Breast epithelium (tissue), 4 donors: ENCODE measurements around the gene PAQR6. TPM values are rescaled to one million over a fixed set of nuclear protein-coding genes. Genes with fewer than 3 reads are reported as not detected.

Experiments used
- DNase-seq, 2 donors: peaks; one replicate each; pipeline ENCODE4 v3.0.0-alpha.2; 2019; ENCODE audit warnings: low spot score in 2 of 2
- H3K27ac ChIP-seq, 2 donors: fragments of 200-600 bp; sonication (generic) in 1 of 2; one replicate each; pipeline ENCODE4 v1.5.1; 2016 to 2019; ENCODE audit warnings: mild to moderate bottlenecking in 1 of 2
- H3K27me3 ChIP-seq, 2 donors: fragments of 200-600 bp; sonication (generic) in 1 of 2; one replicate each; pipeline versions ENCODE4 v1.5.1 to v1.6.0; 2017 to 2019; ENCODE audit warnings: control low read depth in 1 of 2, mild to moderate bottlenecking in 1 of 2
- H3K36me3 ChIP-seq: fragments of 200-600 bp; one replicate; pipeline ENCODE4 v1.5.1; 2019
- H3K4me1 ChIP-seq, 2 donors: fragments of 200-600 bp; sonication (generic); one replicate each; pipeline ENCODE4 v1.5.1; 2016 to 2019; ENCODE audit warnings: control low read depth in 1 of 2
- H3K4me3 ChIP-seq, 3 donors: fragments of 200-600 bp; sonication (generic); 1 replicate in 2 of 3; 2 replicates in 1 of 3; pipeline ENCODE4 v1.5.1; 2016 to 2019; ENCODE audit warnings: mild to moderate bottlenecking in 3 of 3, moderate library complexity in 2 of 3
- H3K9me3 ChIP-seq, 2 donors: fragments of 200-600 bp; sonication (generic) in 1 of 2; one replicate each; pipeline ENCODE4 v1.5.1; 2016 to 2019; ENCODE audit warnings: control low read depth in 1 of 2
- CTCF ChIP-seq, 3 donors: fragments of 450-650 bp; IDR thresholded peaks; one replicate each; pipeline ENCODE4 v1.5.1; 2016 to 2017; ENCODE audit warnings: antibody characterized with exemption in 3 of 3, mild to moderate bottlenecking in 3 of 3, moderate library complexity in 3 of 3
- POLR2A ChIP-seq: fragments of 450-650 bp; IDR thresholded peaks from one replicate; pipeline ENCODE4 v1.6.1; 2016; ENCODE audit warnings: antibody characterized with exemption, mild to moderate bottlenecking, moderate library complexity
- POLR2AphosphoS5 ChIP-seq, 3 donors: sonication (generic); formaldehyde crosslinking; IDR thresholded peaks; one replicate each; pipeline ENCODE4 v1.6.1; 2017; ENCODE audit warnings: antibody characterized with exemption in 3 of 3
- intact Hi-C: fragments of 100-400 bp; cut with DNase I; formaldehyde crosslinking; loops from one replicate; pipeline ENCODE4 v1.15.1; 2023; ENCODE audit warnings: low total_unique reads
- total RNA-seq, 3 donors: library from RNA; depleted of rRNA; stranded (reverse); fragments of >200 nt; gene quantifications; one replicate each; pipeline ENCODE4 v1.1.0, GENCODE V29; 2016

PAQR6 gene
- total RNA-seq, 3 donors from 2014 or later, result 1.8 to 3.9 (median 2.5) TPM

GRCh38 chr1:156284112-156284511 is 36.3 kb upstream of the PAQR6 start, which contains the start of gene TMEM79:
TSS of gene TMEM79 (plus strand) at chr1:156284325. CDS start at chr1:156285227, 902 bp downstream.
- Histone ChIP-seq H3K4me1 (peaks cover 0 to 18% of the 10 kb centered on the region in 2 donors), H3K9me3 (no peaks in the 10 kb centered on the region), H3K27ac (peak within 1 kb of the TSS; percentile 88 to 94), H3K36me3 (no peaks in the 10 kb centered on the region), H3K27me3 (no peaks in the 10 kb centered on the region), H3K4me3 (peak within 1 kb of the TSS; percentile 77 to 96 (median 89))
- intact Hi-C loops, result no loop called here
- DNase-seq, result no peak
- TF ChIP-seq CTCF (IDR thresholded peaks at IDR 0.05), result no peak
- TF ChIP-seq POLR2AphosphoS5 (IDR thresholded peaks at IDR 0.05), result no peak
- TF ChIP-seq POLR2A, result no peak

- Histone ChIP-seq H3K9me3 (no peaks in the 10 kb centered on the region), H3K4me1 (peaks cover 0 to 18% of the 10 kb centered on the region in 2 donors), H3K36me3 (no peaks in the 10 kb centered on the region), H3K27ac (peak overlapping the region; percentile 88 to 94), H3K27me3 (no peaks in the 10 kb centered on the region), H3K4me3 (peak overlapping the region; percentile 77 to 96 (median 89))
- TF ChIP-seq CTCF (IDR thresholded peaks at IDR 0.05) (no peak), POLR2A (no peak), POLR2AphosphoS5 (IDR thresholded peaks at IDR 0.05) (no peak)
- intact Hi-C loops, result no loop called here
- DNase-seq, result no peak
These were observed 35.7 kb upstream of the PAQR6 start for GRCh38 chr1:156283521-156283920.

GRCh38 chr1:156282479-156283222 is 34.8 kb upstream of the PAQR6 start, which contains the start of gene SMG5:
TSS of gene SMG5 (minus strand) at chr1:156282825. CDS start at chr1:156282680, 145 bp downstream.
- Histone ChIP-seq H3K4me3 (peak within 1 kb of the TSS; percentile 77 to 96 (median 89)), H3K36me3 (no peaks in the 10 kb centered on the region), H3K27ac (peak within 1 kb of the TSS; percentile 88 to 94), H3K4me1 (peaks cover 0 to 18% of the 10 kb centered on the region in 2 donors), H3K9me3 (no peaks in the 10 kb centered on the region), H3K27me3 (no peaks in the 10 kb centered on the region)
- peak; percentile 96 to 97 for DNase-seq
- peak; percentile 83 for TF ChIP-seq POLR2A
- peak; percentile 90 to 94 (median 93) for TF ChIP-seq POLR2AphosphoS5 (IDR thresholded peaks at IDR 0.05)
- no peak for TF ChIP-seq CTCF (IDR thresholded peaks at IDR 0.05)
- intact Hi-C loops, result no loop called here

GRCh38 chr1:156281693-156282478 is 34.0 kb upstream of the PAQR6 start:
- no peaks in the 10 kb centered on the region for H3K27me3 ChIP-seq
- H3K36me3 ChIP-seq, result no peaks in the 10 kb centered on the region
- peak in 1 of 2 donors; percentile 30 for DNase-seq
- peak overlapping the region; percentile 88 to 94 for H3K27ac ChIP-seq
- peak overlapping the region; percentile 77 to 96 (median 89) for H3K4me3 ChIP-seq
- intact Hi-C loops, result no loop called here
- no peaks in the 10 kb centered on the region for H3K9me3 ChIP-seq
- H3K4me1 ChIP-seq, result peaks cover 0 to 18% of the 10 kb centered on the region in 2 donors
- TF ChIP-seq POLR2AphosphoS5 (IDR thresholded peaks at IDR 0.05) (no peak), POLR2A (no peak), CTCF (IDR thresholded peaks at IDR 0.05) (no peak)
